ENCODE data around the gene PCYT2.

PCYT2 gene

GRCh38 chr17:81851423-81851822 lies 59.8 kb downstream of the PCYT2 start:
- DNase-seq (ENCODE audit: low read depth), result no peak

Data from T-helper 22 cell (primary cell).